COR-L47 (cell line): ENCODE measurements around the gene KIF3B.
"Not testable (repeated sequence)": the region's sequence is repeated elsewhere in the genome, so short reads cannot be mapped to it uniquely, and the experiment has no call there.

ENCODE experiments used
- DNase-seq: peaks from one replicate; lab custom pipeline; 2025; lab: John Stamatoyannopoulos, UW

KIF3B gene

GRCh38 chr20:32296412-32296811 is 19.0 kb downstream of the KIF3B start:
- no peak for DNase-seq

DNA sequence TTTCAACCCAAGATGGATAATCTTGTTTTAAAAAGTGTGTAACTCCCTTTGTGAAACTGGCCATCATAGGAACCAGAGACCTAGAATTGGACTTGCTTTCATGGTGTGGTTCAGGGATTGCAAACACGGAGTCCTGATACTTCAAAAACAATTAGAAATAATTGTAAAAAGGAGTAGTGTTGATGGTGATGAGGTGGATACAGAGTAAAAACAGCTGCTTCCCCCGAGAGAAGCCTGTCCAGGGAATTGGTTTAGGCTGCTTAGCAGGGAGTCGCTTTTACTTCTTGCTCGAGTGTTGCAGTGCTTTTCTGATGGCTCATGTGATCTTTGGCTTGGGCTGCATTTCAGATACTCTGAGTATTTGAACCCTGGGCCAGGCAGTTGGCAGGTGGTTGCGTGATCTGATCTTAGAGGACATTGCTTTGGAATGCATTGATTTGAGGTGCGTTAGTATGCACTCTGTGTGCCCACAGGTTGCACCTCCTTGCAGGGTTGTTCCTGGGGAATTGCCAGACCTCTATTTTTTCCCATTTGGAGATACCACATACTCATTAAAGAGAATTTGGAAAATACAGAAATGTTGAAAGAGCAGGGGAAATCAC is 19.5 kb downstream of the KIF3B start:
- DNase-seq = no peak

DNA sequence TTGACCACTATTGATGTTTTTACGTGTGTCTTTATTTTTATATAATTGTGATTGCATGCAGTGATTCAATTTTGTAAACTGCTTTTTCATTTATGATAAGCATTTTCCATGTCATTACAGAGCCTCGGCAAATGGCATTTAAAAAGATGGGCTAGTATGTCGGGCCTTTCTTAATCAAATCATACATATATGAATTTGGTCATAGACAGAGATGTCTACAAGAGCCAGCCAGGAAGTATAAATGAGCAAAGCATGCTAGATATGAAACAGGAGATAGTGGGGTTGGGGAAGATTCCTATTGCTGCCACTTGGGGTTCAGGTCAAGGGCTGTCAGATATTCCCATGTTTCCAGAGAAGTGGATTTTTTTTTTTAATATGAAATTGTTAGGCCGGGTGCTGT is 20.0 kb downstream of the KIF3B start:
- DNase-seq = no peak

DNA sequence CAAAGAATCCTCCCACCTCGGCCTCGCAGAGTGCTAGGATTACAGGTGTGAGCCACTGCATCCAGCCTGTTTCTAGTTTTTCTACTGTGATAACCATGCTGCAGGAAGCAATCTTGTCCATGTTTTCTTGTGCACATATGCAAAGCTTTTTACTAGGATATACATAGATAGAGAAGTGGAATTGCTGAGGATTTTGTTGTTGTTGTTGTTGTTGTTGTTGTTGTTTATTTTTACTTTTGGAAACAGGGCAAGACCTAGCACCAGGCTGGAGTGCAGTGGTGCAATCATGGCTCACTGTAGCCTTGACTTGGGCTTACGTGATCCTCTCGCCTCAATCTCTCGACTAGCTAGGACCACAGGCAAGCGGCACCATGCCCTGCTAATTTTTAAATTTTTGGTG is 23.2 kb downstream of the KIF3B start:
- no peak for DNase-seq

- DNase-seq = no peak
Measured at GRCh38 chr20:32301719-32302506, 24.5 kb downstream of the KIF3B start.

DNA sequence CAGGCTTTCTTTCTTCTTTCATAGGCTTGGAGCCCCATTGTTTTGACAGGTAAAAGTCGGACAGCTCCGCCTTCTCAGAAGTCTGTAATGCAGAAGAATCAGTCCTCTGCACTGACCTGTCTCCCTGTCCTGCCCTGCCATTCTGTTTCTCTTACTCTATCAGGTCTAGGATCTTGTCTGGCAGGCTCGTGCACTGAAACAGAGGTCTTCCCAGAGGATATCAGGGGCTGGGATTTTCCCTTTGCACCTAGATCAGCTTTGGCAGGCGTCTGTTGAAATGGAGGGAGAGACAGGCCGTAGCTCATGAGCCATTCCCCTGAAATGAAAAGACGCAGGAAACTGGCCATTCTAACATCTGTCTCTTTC is 25.0 kb downstream of the KIF3B start:
- no peak for DNase-seq

DNA sequence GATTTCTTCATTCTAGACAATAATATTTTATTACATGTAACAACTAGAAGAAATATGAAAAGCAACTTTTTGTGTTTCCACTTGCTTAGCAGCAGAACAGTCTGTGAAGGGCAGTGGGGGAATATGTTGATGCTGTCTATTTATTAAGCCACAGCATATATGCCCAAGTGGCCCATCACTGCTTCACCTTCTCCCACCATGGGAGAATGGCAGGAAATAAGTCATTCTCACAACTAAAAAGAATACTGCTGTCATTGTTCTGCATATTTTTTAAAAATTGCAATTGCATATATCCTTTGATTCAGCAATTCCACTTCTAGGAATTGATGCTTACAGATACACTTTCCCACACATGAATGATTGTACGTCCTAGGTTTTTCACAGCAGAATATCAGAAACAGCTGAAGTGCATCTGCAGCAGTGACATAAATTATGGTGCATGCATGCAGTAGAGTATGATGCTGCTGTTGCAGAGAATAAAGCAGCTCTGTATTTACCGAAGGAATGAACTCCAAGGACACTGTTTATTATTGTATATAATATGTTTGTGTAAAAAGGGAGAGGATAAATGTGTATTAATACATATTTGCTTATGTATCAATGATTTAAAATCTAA is 26.8 kb downstream of the KIF3B start:
- DNase-seq = no peak

- DNase-seq = no peak
Measured at GRCh38 chr20:32312718-32313424, 35.4 kb downstream of the KIF3B start.

- DNase-seq = no peak
Measured at GRCh38 chr20:32314768-32315167, 37.3 kb downstream of the KIF3B start.

- DNase-seq = no peak
Measured at GRCh38 chr20:32315399-32315798, 37.9 kb downstream of the KIF3B start.

DNA sequence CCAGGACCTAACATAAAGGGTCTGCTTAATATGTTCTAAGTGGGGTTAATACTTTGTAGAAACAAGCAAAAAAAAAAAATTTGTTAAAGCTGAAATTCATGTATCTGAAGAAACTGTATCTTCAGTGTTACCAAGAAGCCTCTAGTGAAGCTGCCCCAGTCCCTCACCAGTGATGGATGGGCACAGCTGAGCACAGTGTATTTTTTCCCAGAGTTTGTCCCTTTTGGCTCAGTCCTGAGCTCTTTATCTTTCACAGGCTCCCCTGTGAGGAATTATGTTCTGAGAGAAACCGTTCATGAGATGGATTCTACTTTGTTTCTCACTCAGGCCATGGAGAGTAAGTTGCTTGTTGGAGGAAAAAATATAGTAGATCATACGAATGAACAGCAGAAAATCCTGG is 38.4 kb downstream of the KIF3B start:
- DNase-seq = no peak

DNA sequence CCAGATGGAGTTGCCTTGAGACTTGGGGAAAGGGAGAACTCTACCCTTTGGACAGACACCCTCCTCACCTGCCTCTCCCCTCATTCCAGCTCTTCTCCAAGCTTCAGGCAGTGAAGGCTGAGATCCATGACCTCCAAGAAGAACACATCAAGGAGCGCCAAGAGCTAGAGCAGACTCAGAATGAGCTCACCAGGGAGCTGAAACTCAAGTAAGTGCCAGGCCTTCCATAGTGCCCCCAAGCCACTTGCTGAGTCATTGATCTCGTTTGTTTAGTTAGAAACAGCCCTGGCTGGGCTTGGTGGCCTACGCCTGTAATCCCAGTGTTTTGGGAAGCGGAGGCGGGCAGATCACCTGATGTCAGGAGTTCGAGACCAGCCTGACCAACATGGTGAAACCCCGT is 39.2 kb downstream of the KIF3B start:
- DNase-seq = no peak

DNA sequence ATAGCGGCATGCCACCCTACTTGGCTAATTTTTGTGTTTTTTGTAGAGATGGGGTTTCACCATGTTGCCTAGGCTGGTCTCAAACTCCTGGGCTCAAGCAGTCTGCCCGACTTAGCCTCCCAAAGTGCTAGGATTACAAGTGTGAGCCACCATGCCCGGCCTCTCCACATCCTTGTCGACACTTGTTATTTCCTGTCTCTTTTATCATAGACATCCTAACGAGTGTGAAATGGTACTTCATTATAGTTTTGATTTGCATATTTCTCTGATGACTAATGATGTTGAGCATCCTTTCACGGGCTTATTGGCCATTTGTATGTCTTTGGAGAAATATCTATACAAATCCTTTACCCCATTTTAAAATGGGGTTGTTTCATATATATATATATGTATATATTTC is 41.6 kb downstream of the KIF3B start:
- DNase-seq = no peak

- no peak for DNase-seq
Measured at GRCh38 chr20:32320305-32320704, 42.9 kb downstream of the KIF3B start.

- DNase-seq = no peak
Measured at GRCh38 chr20:32321390-32321789, 43.9 kb downstream of the KIF3B start.

DNA sequence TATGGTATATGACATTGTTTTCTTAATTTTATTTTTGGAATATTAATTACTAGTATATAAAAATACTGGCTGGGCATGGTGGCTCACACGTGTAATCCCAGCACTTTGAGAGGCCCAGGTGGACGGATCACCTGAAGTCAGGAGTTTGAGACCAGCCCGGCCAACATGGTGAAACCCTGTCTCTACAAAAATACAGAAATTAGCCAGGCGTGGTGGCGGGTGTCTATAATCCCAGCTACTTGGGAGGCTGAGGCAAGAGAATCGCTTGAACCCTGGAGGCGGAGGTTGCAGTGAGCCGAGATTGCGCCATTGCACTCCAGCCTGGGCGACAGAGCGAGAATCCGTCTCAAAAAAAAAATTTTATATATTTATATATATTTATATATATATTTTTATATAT is 44.8 kb downstream of the KIF3B start:
- DNase-seq = not testable (repeated sequence)

DNA sequence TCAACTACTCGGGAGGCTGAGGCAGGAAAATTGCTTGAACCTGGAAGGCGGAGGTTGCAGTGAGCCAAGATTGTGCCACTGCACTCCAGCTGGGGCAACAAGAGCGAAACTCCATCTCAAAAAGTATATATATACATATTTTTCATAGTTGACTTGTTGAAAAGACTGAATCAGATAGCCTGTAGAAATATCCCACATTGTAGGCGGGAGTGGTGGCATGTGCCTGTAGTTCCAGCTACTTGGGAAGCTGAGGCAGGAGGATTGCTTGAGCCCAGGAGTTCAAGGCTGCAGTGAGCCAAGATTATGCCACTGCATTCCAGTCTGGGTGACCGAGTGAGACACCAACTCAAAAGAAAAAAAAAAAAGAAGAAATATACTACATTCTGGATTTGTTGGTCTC is 46.3 kb downstream of the KIF3B start:
- DNase-seq = not testable (repeated sequence)

- DNase-seq = no peak
Measured at GRCh38 chr20:32325706-32326503, 48.5 kb downstream of the KIF3B start.

- no peak for DNase-seq
Measured at GRCh38 chr20:32326504-32326845, 49.0 kb downstream of the KIF3B start.

DNA sequence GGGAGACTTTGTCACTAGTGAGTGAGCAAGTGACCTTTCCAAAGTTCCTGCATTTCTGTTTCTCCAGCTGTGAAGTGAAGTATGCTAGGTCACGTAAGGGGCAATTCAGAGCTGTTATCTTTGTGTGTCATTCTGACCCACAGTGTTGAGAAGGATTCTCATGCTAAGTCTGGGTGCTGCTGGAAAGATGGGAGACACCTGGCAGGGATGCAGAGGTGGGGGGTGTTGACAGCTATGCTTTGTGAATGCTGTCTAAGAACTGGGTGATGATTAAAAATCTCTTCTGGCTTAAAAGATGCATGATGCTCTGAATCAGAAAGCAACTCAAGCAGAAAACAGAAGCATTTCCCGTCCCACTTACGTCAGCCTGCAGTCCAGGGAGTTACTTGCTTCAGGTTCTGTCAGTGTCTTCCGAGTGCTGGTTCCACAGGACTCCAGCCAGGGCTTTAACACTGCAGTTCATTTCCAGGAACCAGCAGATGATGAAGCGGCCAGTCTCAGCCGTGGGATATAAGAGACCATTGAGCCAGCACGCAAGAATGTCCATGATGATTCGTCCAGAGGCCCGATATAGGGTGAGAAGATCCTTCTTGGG is 49.7 kb downstream of the KIF3B start:
- no peak for DNase-seq

DNA sequence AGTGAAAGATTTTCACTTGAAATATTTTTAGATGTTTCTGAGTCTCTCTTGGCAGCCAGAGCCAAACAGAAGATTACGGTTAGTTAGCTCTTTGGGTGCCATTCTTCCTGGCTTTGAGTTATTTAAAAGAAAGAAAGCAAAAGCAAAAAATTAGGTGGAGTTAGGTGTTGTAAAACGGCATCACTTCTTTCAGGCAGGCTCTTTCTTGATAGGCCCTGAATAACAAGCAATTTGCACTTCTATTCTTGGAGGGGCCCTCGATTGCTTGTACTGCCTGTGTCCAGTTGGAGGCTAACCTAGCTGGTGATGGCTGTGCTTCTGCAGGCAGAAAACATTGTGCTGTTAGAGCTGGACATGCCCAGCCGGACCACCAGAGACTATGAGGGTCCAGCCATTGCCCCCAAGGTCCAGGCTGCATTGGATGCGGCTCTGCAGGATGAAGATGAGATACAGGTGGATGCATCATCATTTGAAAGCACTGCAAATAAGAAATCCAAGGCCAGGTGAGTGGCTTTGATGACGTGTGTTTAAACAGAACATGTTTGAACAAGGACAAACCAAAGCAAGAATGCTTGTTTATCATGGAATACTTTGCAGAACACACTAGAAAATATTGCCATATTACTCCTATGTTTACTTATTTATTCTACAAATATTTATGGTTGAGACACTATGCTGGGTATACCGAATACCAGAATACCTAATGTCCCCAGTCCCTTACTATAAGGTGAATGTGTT is 52.5 kb downstream of the KIF3B start:
- DNase-seq = no peak
